HG03354 (cell line): ENCODE data around the gene PAPOLG.

ENCODE experiments used
- ATAC-seq: cut with Tn5 transposase; IDR thresholded peaks from one replicate; pipeline ENCODE4 v1.9.1; 2021; ENCODE audit warnings: mild to moderate bottlenecking; ENCODE audit not compliant: unreplicated experiment, poor library complexity, severe bottlenecking

Gene PAPOLG

GRCh38 chr2:60756097-60757087 lies at the start of gene PAPOLG:
PAPOLG (plus strand) TSS chr2:60756268; CDS start chr2:60756479, 211 bp downstream.
- peak; percentile 99 for ATAC-seq

GRCh38 chr2:60707750-60708371 lies 48.2 kb upstream of the PAPOLG start:
- no peak for ATAC-seq

- ATAC-seq: no peak
Measured at GRCh38 chr2:60708630-60709320, 47.3 kb upstream of the PAPOLG start.

GRCh38 chr2:60710707-60711106 lies 45.4 kb upstream of the PAPOLG start:
- no peak for ATAC-seq

GRCh38 chr2:60715561-60715960 lies 40.5 kb upstream of the PAPOLG start:
- no peak for ATAC-seq

GRCh38 chr2:60717691-60718090 lies 38.4 kb upstream of the PAPOLG start:
- ATAC-seq: no peak

- no peak for ATAC-seq
Measured at GRCh38 chr2:60719331-60719730, 36.7 kb upstream of the PAPOLG start.

- ATAC-seq: no peak
Measured at GRCh38 chr2:60725466-60725865, 30.6 kb upstream of the PAPOLG start.

GRCh38 chr2:60728855-60729254 lies 27.2 kb upstream of the PAPOLG start:
- ATAC-seq: no peak

GRCh38 chr2:60735496-60736250 lies 20.4 kb upstream of the PAPOLG start:
- no peak for ATAC-seq

- ATAC-seq: no peak
Measured at GRCh38 chr2:60738679-60739078, 17.4 kb upstream of the PAPOLG start.

GRCh38 chr2:60739156-60739555 lies 16.9 kb upstream of the PAPOLG start:
- no peak for ATAC-seq

- ATAC-seq: no peak
Measured at GRCh38 chr2:60741576-60741975, 14.5 kb upstream of the PAPOLG start.

- no peak for ATAC-seq
Measured at GRCh38 chr2:60742419-60742818, 13.6 kb upstream of the PAPOLG start.

GRCh38 chr2:60745330-60745729 lies 10.7 kb upstream of the PAPOLG start:
- no peak for ATAC-seq

GRCh38 chr2:60745761-60746160 lies 10.3 kb upstream of the PAPOLG start:
- ATAC-seq: peak; percentile 47

- no peak for ATAC-seq
Measured at GRCh38 chr2:60746318-60746717, 9.8 kb upstream of the PAPOLG start.

GRCh38 chr2:60759654-60760053 lies 3.6 kb downstream of the PAPOLG start:
- no peak for ATAC-seq

- no peak for ATAC-seq
Measured at GRCh38 chr2:60764736-60765534, 8.9 kb downstream of the PAPOLG start.
